ENCODE data around the gene FAM107A.

The FAM107A gene, protein sequence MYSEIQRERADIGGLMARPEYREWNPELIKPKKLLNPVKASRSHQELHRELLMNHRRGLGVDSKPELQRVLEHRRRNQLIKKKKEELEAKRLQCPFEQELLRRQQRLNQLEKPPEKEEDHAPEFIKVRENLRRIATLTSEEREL

DNA sequence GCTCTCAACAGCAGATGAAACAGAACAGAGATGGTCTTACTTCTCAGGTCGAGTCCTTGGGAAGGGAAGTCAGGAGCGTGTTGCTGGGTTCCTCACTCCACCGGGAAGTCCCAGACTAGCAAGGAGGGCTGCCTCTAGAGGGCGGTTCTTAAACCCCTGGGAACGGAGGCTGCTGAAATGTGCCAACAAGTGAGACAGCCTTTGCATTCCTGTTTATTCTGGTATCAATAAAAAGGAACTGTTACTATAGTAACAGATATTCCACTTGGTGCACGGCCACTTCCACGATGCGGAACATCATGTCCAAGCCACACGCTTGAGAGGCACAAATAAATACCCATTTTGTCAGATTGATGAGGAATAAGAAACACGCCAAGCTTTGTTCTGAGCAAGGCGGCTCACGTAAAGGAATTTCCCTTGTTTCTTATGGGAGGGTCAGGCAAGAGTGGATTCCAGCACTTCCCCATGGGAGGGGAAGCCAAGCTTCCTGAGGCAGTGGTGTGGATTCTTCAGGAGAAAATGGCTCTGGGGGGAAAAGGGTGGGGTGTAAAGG lies at the start of gene FAM107A:
Gene FAM107A (minus strand): TSS at position 123 of the 553 bp plus-strand sequence. CDS start 7,531 bp downstream, outside the sequence.
- no peak for TF ChIP-seq CTCF (IDR thresholded peaks at IDR 0.05; ENCODE audit: borderline replicate concordance, control extremely low read depth, extremely low read depth, insufficient read depth, missing control alignments)
- no peak for DNase-seq (ENCODE audit: low spot score)
- in situ Hi-C loops (cut with MboI; ENCODE audit: low sequenced_read_pairs, unreplicated experiment) = loop anchor here (10.0 kb wide), 1 partner anchor 47 kb away; no protein-coding TSS in a partner anchor

DNA sequence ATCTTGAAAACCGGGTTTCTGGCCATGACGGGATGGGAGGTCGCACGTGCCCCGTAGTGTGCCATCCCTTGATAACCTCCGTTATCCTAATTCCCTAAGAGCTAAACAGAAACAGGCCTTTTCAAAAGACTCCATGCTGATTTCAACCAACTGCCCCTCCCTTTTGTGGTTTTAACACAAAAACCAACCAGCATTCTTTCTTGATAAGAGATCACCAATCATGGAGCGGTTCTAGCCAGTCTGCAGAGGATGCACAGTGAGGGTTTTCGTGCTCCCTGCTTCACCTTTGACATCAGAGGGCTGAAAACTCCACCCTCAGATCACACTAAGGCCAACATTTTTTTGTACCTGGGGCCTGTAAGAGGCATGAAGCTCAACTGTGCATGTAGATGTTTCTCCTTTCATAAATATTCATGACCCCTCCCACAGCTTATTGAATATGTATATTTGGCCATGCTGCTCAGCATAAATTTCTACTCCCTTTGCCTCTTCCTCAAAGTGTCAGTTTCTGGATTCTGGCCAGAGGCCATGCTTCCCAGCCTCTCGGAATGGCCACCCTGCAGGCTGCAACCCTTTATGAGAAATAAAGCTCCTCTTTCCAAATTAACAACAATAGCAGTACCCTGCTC lies 48.1 kb upstream of the FAM107A start:
- DNase-seq (ENCODE audit: low spot score) = no peak
- in situ Hi-C loops (cut with MboI; ENCODE audit: low sequenced_read_pairs, unreplicated experiment) = loop anchor here (10.0 kb wide), 1 partner anchor 51 kb away; the partner anchor contains the start of gene FAM107A
- no peak for TF ChIP-seq CTCF (IDR thresholded peaks at IDR 0.05; ENCODE audit: borderline replicate concordance, control extremely low read depth, extremely low read depth, insufficient read depth, missing control alignments)

DNA sequence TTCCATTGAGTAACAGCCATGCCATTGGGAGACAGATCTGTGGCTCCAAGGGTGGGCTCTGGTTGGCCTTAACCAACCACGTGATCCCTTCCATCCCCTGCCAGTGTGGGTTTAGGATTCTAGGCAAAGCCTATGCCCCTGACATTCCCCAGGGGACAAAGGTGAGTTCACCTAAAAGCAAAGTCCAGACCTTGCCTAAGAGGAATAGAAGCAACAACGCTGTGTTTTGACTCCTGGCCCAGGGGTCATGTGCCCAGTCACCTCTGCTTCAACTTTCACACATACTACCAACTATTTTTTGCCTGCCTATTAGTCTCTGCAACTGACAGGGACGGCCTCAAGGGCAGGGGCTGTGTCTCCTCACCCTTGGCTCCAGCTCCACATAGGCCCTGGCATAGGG lies 47.4 kb upstream of the FAM107A start:
- TF ChIP-seq CTCF (IDR thresholded peaks at IDR 0.05; ENCODE audit: borderline replicate concordance, control extremely low read depth, extremely low read depth, insufficient read depth, missing control alignments) = no peak

GRCh38 chr3:58623961-58624360 lies 46.8 kb upstream of the FAM107A start:
- no peak for DNase-seq (ENCODE audit: low spot score)
- in situ Hi-C loops (cut with MboI; ENCODE audit: low sequenced_read_pairs, unreplicated experiment) = loop anchor here (10.0 kb wide), 1 partner anchor 49 kb away; the partner anchor contains the start of gene FAM107A
- TF ChIP-seq CTCF (IDR thresholded peaks at IDR 0.05; ENCODE audit: borderline replicate concordance, control extremely low read depth, extremely low read depth, insufficient read depth, missing control alignments) = no peak

More for the DNA sequence above, 47.4 kb upstream of the FAM107A start:
- DNase-seq (ENCODE audit: low spot score) = no peak
- in situ Hi-C loops (cut with MboI; ENCODE audit: low sequenced_read_pairs, unreplicated experiment) = loop anchor here (10.0 kb wide), 1 partner anchor 50 kb away; the partner anchor contains the start of gene FAM107A

- no peak for TF ChIP-seq CTCF (IDR thresholded peaks at IDR 0.05; ENCODE audit: borderline replicate concordance, control extremely low read depth, extremely low read depth, insufficient read depth, missing control alignments)
- DNase-seq (ENCODE audit: low spot score) = no peak
- in situ Hi-C loops (cut with MboI; ENCODE audit: low sequenced_read_pairs, unreplicated experiment) = loop anchor here (10.0 kb wide), 1 partner anchor 49 kb away; the partner anchor contains the start of gene FAM107A
Measured at GRCh38 chr3:58623478-58623877, 46.3 kb upstream of the FAM107A start.

DNA sequence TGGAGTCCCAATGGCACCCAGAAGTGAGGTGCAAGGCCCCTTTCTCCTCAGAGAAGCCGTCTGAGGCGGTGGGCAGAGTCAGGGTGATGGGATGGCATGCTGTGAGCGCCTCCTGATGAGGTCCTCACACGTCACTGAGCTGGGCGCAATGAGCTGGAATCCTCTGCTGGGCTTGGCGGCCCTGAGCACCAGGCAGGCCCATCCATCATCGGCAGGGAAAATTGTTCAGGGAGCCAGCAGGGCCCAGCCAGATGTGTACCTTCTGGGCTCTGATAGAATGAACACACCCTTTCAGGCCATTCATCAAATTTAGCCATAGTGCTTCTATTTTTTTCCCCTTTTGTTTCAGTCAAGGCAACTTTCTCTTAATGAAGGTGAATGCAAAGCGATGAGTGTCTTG lies 45.7 kb upstream of the FAM107A start:
- TF ChIP-seq CTCF (IDR thresholded peaks at IDR 0.05; ENCODE audit: borderline replicate concordance, control extremely low read depth, extremely low read depth, insufficient read depth, missing control alignments) = no peak
- DNase-seq (ENCODE audit: low spot score) = no peak
- in situ Hi-C loops (cut with MboI; ENCODE audit: low sequenced_read_pairs, unreplicated experiment) = loop anchor here (10.0 kb wide), 1 partner anchor 48 kb away; the partner anchor contains the start of gene FAM107A
